Tibial nerve (tissue), 4 donors: ENCODE results near the gene ZBTB12. TPM values are rescaled to one million over a fixed set of nuclear protein-coding genes. Genes with fewer than 3 reads are reported as not detected.

Experiments used
- DNase-seq, 2 donors: peaks; one replicate each; pipeline ENCODE4 v3.0.0-alpha.2; 2019; ENCODE audit warnings: low spot score in 2 of 2
- H3K27ac ChIP-seq, 4 donors: fragments of 200-600 bp; sonication (generic) in 3 of 4; one replicate each; pipeline ENCODE4 v1.5.1; 2017 to 2019; ENCODE audit warnings: mild to moderate bottlenecking in 1 of 4
- H3K27me3 ChIP-seq, 2 donors: fragments of 200-600 bp; sonication (generic) in 1 of 2; one replicate each; pipeline versions ENCODE4 v1.5.1 to v1.6.0; 2017 to 2019
- H3K36me3 ChIP-seq, 3 donors: fragments of 200-600 bp; sonication (generic); one replicate each; pipeline ENCODE4 v1.5.1; 2018 to 2019
- H3K4me1 ChIP-seq, 4 donors: fragments of 200-600 bp; sonication (generic) in 3 of 4; one replicate each; pipeline ENCODE4 v1.5.1; 2017 to 2019
- H3K4me3 ChIP-seq, 4 donors: fragments of 200-600 bp; sonication (generic) in 3 of 4; one replicate each; pipeline ENCODE4 v1.5.1; 2017 to 2019; ENCODE audit warnings: mild to moderate bottlenecking in 1 of 4, moderate library complexity in 1 of 4
- H3K9me3 ChIP-seq, 4 donors: fragments of 200-600 bp; sonication (generic) in 3 of 4; one replicate each; pipeline ENCODE4 v1.5.1; 2017 to 2019
- EP300 ChIP-seq, 2 donors: sonication (generic); formaldehyde crosslinking; IDR thresholded peaks; one replicate each; pipeline ENCODE4 v1.6.1; 2017; ENCODE audit warnings: antibody characterized with exemption in 2 of 2, mild to moderate bottlenecking in 1 of 2
- POLR2A ChIP-seq, 2 donors: fragments of 450-650 bp; IDR thresholded peaks; one replicate each; pipeline ENCODE4 v1.6.1; 2017; ENCODE audit warnings: antibody characterized with exemption in 2 of 2, mild to moderate bottlenecking in 2 of 2, moderate library complexity in 2 of 2
- WGBS, 2 donors: methylation state at CpG; one replicate each; pipeline ENCODE4 v1.1.5; 2018; 5-methylcytosine and 5-hydroxymethylcytosine counted together
- total RNA-seq, 4 donors: library from RNA; depleted of rRNA; stranded (reverse); fragments of >200 nt; gene quantifications; one replicate each; pipeline ENCODE4 v1.1.0, GENCODE V29; 2016
- TF ChIP-seq, protein P1 (sequence below), 5 experiments: fragments of 200-600 bp in 3 of 5; fragments of 450-650 bp in 2 of 5; sonication (generic) in 3 of 5; IDR thresholded peaks; one replicate each; pipeline ENCODE4 v1.5.1; 2016 to 2019; ENCODE audit warnings: antibody characterized with exemption in 5 of 5, mild to moderate bottlenecking in 3 of 5, moderate library complexity in 2 of 5

Gene ZBTB12
- 1 to 10 TPM in 3 of 4 donors, under 1 TPM in 1; 0.63 to 3.5 (median 2.9) TPM for total RNA-seq

DNA sequence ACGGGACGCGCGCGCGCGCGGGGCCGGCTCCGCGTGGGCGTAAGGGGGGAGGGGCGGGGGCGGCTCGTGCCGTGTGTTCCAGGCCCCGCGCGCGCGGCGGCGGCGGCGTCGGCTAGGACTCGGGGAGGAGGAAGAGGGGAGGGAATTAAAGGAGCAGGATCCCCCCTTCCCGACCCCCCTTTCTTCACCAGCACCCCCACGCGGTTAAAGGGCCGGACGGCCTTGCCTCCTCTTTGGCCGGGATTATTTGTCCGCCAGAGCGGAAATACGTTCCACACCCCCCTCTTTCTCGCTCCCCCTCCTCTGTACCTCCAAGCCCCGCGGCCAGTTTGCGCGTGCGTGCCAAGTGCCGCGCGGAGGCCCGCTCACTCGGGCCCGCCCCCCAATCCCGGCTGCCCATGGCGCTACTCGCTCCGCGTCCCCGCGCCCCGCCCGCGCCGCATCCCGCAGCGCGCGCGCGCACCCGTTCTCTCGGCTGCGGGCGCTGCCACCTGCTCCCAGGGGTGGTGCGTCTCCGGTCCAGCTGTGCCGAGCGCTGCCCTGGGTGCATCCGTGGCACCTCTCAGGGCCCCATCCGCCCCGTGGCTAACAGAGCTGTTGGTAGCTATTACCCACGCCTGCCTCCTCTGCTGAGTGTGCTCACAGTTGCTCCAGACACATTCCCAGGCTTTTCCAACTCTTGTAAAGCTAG, at the start of gene ZBTB12:
TSS of gene ZBTB12 (minus strand) at position 134 of the 691 bp plus-strand sequence. CDS start 781 bp downstream, outside the sequence.
- H3K4me1 ChIP-seq = peaks cover 0 to 47% (median 18%) of the 10 kb centered on the region in 4 donors
- H3K9me3 ChIP-seq = no peaks in the 10 kb centered on the region
- H3K27ac ChIP-seq = peak within 1 kb of the TSS; percentile 70 to 91 (median 87)
- peak; percentile 80 to 81 for DNase-seq
- TF ChIP-seq, protein P1, sequence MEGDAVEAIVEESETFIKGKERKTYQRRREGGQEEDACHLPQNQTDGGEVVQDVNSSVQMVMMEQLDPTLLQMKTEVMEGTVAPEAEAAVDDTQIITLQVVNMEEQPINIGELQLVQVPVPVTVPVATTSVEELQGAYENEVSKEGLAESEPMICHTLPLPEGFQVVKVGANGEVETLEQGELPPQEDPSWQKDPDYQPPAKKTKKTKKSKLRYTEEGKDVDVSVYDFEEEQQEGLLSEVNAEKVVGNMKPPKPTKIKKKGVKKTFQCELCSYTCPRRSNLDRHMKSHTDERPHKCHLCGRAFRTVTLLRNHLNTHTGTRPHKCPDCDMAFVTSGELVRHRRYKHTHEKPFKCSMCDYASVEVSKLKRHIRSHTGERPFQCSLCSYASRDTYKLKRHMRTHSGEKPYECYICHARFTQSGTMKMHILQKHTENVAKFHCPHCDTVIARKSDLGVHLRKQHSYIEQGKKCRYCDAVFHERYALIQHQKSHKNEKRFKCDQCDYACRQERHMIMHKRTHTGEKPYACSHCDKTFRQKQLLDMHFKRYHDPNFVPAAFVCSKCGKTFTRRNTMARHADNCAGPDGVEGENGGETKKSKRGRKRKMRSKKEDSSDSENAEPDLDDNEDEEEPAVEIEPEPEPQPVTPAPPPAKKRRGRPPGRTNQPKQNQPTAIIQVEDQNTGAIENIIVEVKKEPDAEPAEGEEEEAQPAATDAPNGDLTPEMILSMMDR (IDR thresholded peaks at IDR 0.05) = peak in 2 of 5 experiments; percentile 15 to 59
- peak in 1 of 2 donors; percentile 60 for TF ChIP-seq EP300 (IDR thresholded peaks at IDR 0.05)
- TF ChIP-seq POLR2A (IDR thresholded peaks at IDR 0.05) = peak in 1 of 2 donors; percentile 50
- H3K4me3 ChIP-seq = peak within 1 kb of the TSS; percentile 51 to 81 (median 66)
- H3K27me3 ChIP-seq = no peaks in the 10 kb centered on the region
- WGBS, 2 donors = 0% methylated on average over 21 to 30 of the region's 77 CpGs
- H3K36me3 ChIP-seq = peaks cover 0 to 7% (median 0%) of the 10 kb centered on the region in 3 donors

- peaks cover 3 to 44% (median 17%) of the 10 kb centered on the region in 3 donors for H3K36me3 ChIP-seq
- H3K9me3 ChIP-seq = no peaks in the 10 kb centered on the region
- H3K4me1 ChIP-seq = peaks cover 0 to 33% (median 9%) of the 10 kb centered on the region in 4 donors
- 79 to 81% methylated on average over 7 of the region's 7 CpGs for WGBS, 2 donors
- no peak overlapping the region for H3K4me3 ChIP-seq
- no peak for DNase-seq
- no peak overlapping the region for H3K27ac ChIP-seq
- TF ChIP-seq POLR2A (IDR thresholded peaks at IDR 0.05) = no peak
- no peak for TF ChIP-seq EP300 (IDR thresholded peaks at IDR 0.05)
- TF ChIP-seq, protein P1 (IDR thresholded peaks at IDR 0.05) = no peak
- no peaks in the 10 kb centered on the region for H3K27me3 ChIP-seq
These were observed 48.2 kb upstream of the ZBTB12 start for GRCh38 chr6:31949926-31950548.

GRCh38 chr6:31948753-31949413, 47.0 kb upstream of the ZBTB12 start:
- TF ChIP-seq, protein P1 (IDR thresholded peaks at IDR 0.05) = no peak
- no peak for TF ChIP-seq POLR2A (IDR thresholded peaks at IDR 0.05)
- no peak for TF ChIP-seq EP300 (IDR thresholded peaks at IDR 0.05)
- H3K36me3 ChIP-seq = peaks cover 0 to 33% (median 7%) of the 10 kb centered on the region in 3 donors
- DNase-seq = no peak
- H3K27ac ChIP-seq = peak overlapping the region in 2 of 4 donors; percentile 23 to 41
- no peaks in the 10 kb centered on the region for H3K27me3 ChIP-seq
- peaks cover 0 to 38% (median 12%) of the 10 kb centered on the region in 4 donors for H3K4me1 ChIP-seq
- H3K4me3 ChIP-seq = no peak overlapping the region
- no peaks in the 10 kb centered on the region for H3K9me3 ChIP-seq
- 88 to 93% methylated on average over 6 of the region's 6 CpGs for WGBS, 2 donors

DNA sequence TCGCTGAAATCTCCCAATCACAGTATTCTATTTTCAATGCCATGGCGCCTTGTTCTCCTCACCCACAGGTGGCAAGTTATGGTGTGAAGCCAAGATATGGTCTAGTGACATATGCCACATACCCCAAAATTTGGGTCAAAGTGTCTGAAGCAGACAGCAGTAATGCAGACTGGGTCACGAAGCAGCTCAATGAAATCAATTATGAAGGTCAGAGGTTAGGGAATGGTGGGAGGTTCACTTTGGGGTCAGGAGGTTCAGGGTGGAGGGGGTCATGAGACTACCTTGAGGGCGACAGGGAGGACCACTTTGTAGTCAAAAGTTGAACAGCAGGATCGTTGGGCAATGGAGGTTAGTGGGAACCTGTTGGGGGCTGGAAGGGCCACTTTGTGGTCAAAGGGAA, 46.4 kb upstream of the ZBTB12 start:
- Histone ChIP-seq H3K27ac (peak overlapping the region in 2 of 4 donors; percentile 18 to 41), H3K4me1 (peaks cover 0 to 38% (median 12%) of the 10 kb centered on the region in 4 donors), H3K36me3 (peaks cover 0 to 27% (median 7%) of the 10 kb centered on the region in 3 donors), H3K9me3 (no peaks in the 10 kb centered on the region), H3K4me3 (no peak overlapping the region), H3K27me3 (no peaks in the 10 kb centered on the region)
- no peak for DNase-seq
- TF ChIP-seq EP300 (IDR thresholded peaks at IDR 0.05) (no peak), POLR2A (IDR thresholded peaks at IDR 0.05) (no peak)
- WGBS, 2 donors = 73 to 78% methylated on average over 5 of the region's 5 CpGs

GRCh38 chr6:31947864-31948263, 46.0 kb upstream of the ZBTB12 start:
- DNase-seq = no peak
- TF ChIP-seq EP300 (IDR thresholded peaks at IDR 0.05) (no peak), POLR2A (IDR thresholded peaks at IDR 0.05) (no peak)
- TF ChIP-seq, protein P1 (IDR thresholded peaks at IDR 0.05) = no peak
- peak overlapping the region in 2 of 4 donors; percentile 18 for H3K27ac ChIP-seq

More at GRCh38 chr6:31947864-31948263, 46.0 kb upstream of the ZBTB12 start:
- Histone ChIP-seq H3K4me1 (peaks cover 0 to 38% (median 12%) of the 10 kb centered on the region in 4 donors), H3K4me3 (no peak overlapping the region), H3K36me3 (peaks cover 0 to 23% (median 7%) of the 10 kb centered on the region in 3 donors), H3K27me3 (no peaks in the 10 kb centered on the region), H3K9me3 (no peaks in the 10 kb centered on the region)
- WGBS, 2 donors = 77 to 86% methylated on average over 4 of the region's 4 CpGs
